HCT116 (cell line): Measurements from ENCODE around the gene NLGN3. TPM values are rescaled to one million over a fixed set of nuclear protein-coding genes. Genes with fewer than 3 reads are reported as not detected.

Source experiments
- ATAC-seq: fragments of 200-7000 bp; cut with Tn5 transposase; 2 replicates; pipeline ENCODE4 v1.9.1; 2020; ENCODE audit warnings: mild to moderate bottlenecking, moderate library complexity
- BruUV-seq: library from RNA; stranded (reverse); fragments of 400-500 nt; replicated peaks from 2 replicates; lab custom pipeline; 2021; lab: Mats Ljungman, UMichigan
- CTCF ChIA-PET: fragments of 300-600 bp; sonication (Branson Sonifier 250); formaldehyde crosslinking; loops from one replicate; lab custom pipeline; 2021; ENCODE audit warnings: antibody characterized with exemption; lab: Charles Lee
- POLR2A ChIA-PET: fragments of 300-600, 350-600 bp; sonication (Branson Sonifier 250); formaldehyde crosslinking; loops from one replicate; lab custom pipeline; 2021; ENCODE audit warnings: antibody characterized with exemption; lab: Charles Lee
- RAD21 ChIA-PET, 2 experiments: fragments of 300-600 bp; sonication (Branson Sonifier 250); formaldehyde crosslinking; loops; one replicate each; lab custom pipeline; 2023; ENCODE audit warnings: low total read pairs in 2 of 2; ENCODE audit not compliant: uncharacterized antibody in 2 of 2, unreplicated experiment in 2 of 2, low non-redundant PET in 1 of 2; lab: Charles Lee
- DNase-seq: peaks from one replicate; pipeline ENCODE4 v3.0.0-alpha.2; 2010; ENCODE audit warnings: low read depth, low spot score
- H2AFZ ChIP-seq: fragments of 200-600 bp; shearing (Covaris generic), sonication (generic); 2 replicates; pipeline ENCODE4 v1.6.1; 2017; ENCODE audit warnings: low read depth, mixed run types, mixed read lengths, antibody characterized with exemption, low read length; ENCODE audit not compliant: poor library complexity, severe bottlenecking
- H3K27ac ChIP-seq: 2 replicates; pipeline ENCODE4 v1.5.1; 2012; ENCODE audit warnings: low read depth, low read length
- H3K27me3 ChIP-seq: fragments of 200-600 bp; sonication (generic); 2 replicates; pipeline ENCODE4 v1.6.1; 2016; ENCODE audit warnings: mixed run types, low read length, mixed read lengths; ENCODE audit not compliant: insufficient read depth
- H3K36me3 ChIP-seq, 2 experiments: fragments of 200-500 bp in 1 of 2; fragments of 200-600 bp in 1 of 2; sonication (Bioruptor generic) in 1 of 2; sonication (generic) in 1 of 2; 2 replicates each; pipeline versions ENCODE4 v1.5.1 to v1.6.1; 2014 to 2016; ENCODE audit warnings: low read length in 2 of 2, inconsistent platforms in 1 of 2, mixed read lengths in 1 of 2, mixed run types in 1 of 2; ENCODE audit not compliant: insufficient read depth in 2 of 2, control insufficient read depth in 1 of 2
- H3K4me1 ChIP-seq, 2 experiments: fragments of 200-600 bp in 1 of 2; sonication (generic) in 1 of 2; 2 replicates each; pipeline versions ENCODE4 v1.5.1 to v1.6.1; 2012 to 2017; ENCODE audit warnings: low read length in 2 of 2, inconsistent platforms in 1 of 2, mild to moderate bottlenecking in 1 of 2, mixed read lengths in 1 of 2, mixed run types in 1 of 2, moderate library complexity in 1 of 2; ENCODE audit not compliant: insufficient read depth in 2 of 2, control insufficient read depth in 1 of 2
- H3K4me2 ChIP-seq: fragments of 200-600 bp; sonication (generic); 2 replicates; pipeline ENCODE4 v1.6.1; 2017; ENCODE audit warnings: mixed run types, low read length, mixed read lengths
- H3K4me3 ChIP-seq, 2 experiments: fragments of 200-600 bp in 1 of 2; sonication (generic) in 1 of 2; replicated peaks in 1 of 2; 2 replicates each; pipeline ENCODE4 v1.5.1; 2011 to 2016; ENCODE audit warnings: low read length in 2 of 2, control low read depth in 1 of 2, low read depth in 1 of 2, mild to moderate bottlenecking in 1 of 2, mixed read lengths in 1 of 2, mixed run types in 1 of 2
- H3K79me2 ChIP-seq: fragments of 200-600 bp; sonication (generic); 2 replicates; pipeline ENCODE4 v1.6.1; 2017; ENCODE audit warnings: mild to moderate bottlenecking, mixed run types, low read length, moderate library complexity, mixed read lengths; ENCODE audit not compliant: insufficient read depth
- H3K9ac ChIP-seq: fragments of 200-600 bp; sonication (generic); 2 replicates; pipeline ENCODE4 v1.6.1; 2016; ENCODE audit warnings: low read length, mixed read lengths
- H3K9me2 ChIP-seq: fragments of 200-600 bp; sonication (generic), shearing (Covaris generic); 2 replicates; pipeline ENCODE4 v1.6.1; 2017; ENCODE audit warnings: mixed run types, mild to moderate bottlenecking, moderate library complexity; ENCODE audit not compliant: insufficient read depth
- H3K9me3 ChIP-seq, 2 experiments: fragments of 200-500 bp in 1 of 2; fragments of 200-600 bp in 1 of 2; sonication (Bioruptor generic) in 1 of 2; sonication (generic) in 1 of 2; 2 replicates each; pipeline ENCODE4 v1.6.1; 2014 to 2017; ENCODE audit warnings: low read length in 2 of 2, mixed read lengths in 2 of 2, inconsistent platforms in 1 of 2, low read depth in 1 of 2, mild to moderate bottlenecking in 1 of 2, mixed run types in 1 of 2, moderate library complexity in 1 of 2; ENCODE audit not compliant: control insufficient read depth in 1 of 2, insufficient read depth in 1 of 2
- H4K20me1 ChIP-seq: fragments of 200-600 bp; sonication (generic), shearing (Covaris generic); 2 replicates; pipeline ENCODE4 v1.6.1; 2017; ENCODE audit warnings: mixed run types, mild to moderate bottlenecking, moderate library complexity; ENCODE audit not compliant: insufficient read depth
- ATF3 ChIP-seq: IDR thresholded peaks from 2 replicates; pipeline ENCODE4 v1.6.1; 2012
- CBX3 ChIP-seq: IDR thresholded peaks from 2 replicates; pipeline ENCODE4 v1.6.1; 2012; ENCODE audit warnings: low read depth
- CEBPB ChIP-seq: IDR thresholded peaks from 2 replicates; pipeline ENCODE4 v1.6.1; 2012; ENCODE audit warnings: low read depth
- EGR1 ChIP-seq: IDR thresholded peaks from 2 replicates; pipeline ENCODE4 v1.6.1; 2012; ENCODE audit warnings: low read depth
- FOSL1 ChIP-seq: IDR thresholded peaks from 2 replicates; pipeline ENCODE4 v1.6.1; 2012; ENCODE audit warnings: low read depth
- POLR2A ChIP-seq: IDR thresholded peaks from 2 replicates; pipeline ENCODE4 v1.7.0; 2011; ENCODE audit warnings: borderline replicate concordance; ENCODE audit not compliant: insufficient read depth, insufficient read length; ENCODE audit errors: extremely low read depth
- SIN3A ChIP-seq: IDR thresholded peaks from 2 replicates; pipeline ENCODE4 v1.6.1; 2012; ENCODE audit warnings: low read depth
- SRF ChIP-seq: IDR thresholded peaks from 2 replicates; pipeline ENCODE4 v1.6.1; 2012; ENCODE audit warnings: low read depth
- YY1 ChIP-seq: IDR thresholded peaks from 2 replicates; pipeline ENCODE4 v1.6.1; 2011; ENCODE audit warnings: low read length, low read depth, moderate library complexity, mild to moderate bottlenecking; ENCODE audit not compliant: insufficient replicate concordance; ENCODE audit errors: extremely low read depth
- ZFX ChIP-seq: fragments of 450-650 bp; IDR thresholded peaks from 2 replicates; pipeline ENCODE4 v1.6.1; 2017
- ZNF274 ChIP-seq: fragments of 200-500 bp; sonication (Bioruptor generic); IDR thresholded peaks from 2 replicates; pipeline ENCODE4 v1.6.1; 2014; ENCODE audit warnings: mild to moderate bottlenecking, low read depth, low read length, inconsistent platforms
- intact Hi-C: fragments of 100-400 bp; cut with micrococcal nuclease; formaldehyde crosslinking; loops from 2 replicates; pipeline ENCODE4 v1.10.0; 2022
- total RNA-seq: library from RNA; stranded (reverse); gene quantifications from one replicate; pipeline ENCODE4 v1.2.1, GENCODE V29; 2021; ENCODE audit not compliant: unreplicated experiment
- TF ChIP-seq, protein P1 (sequence below): IDR thresholded peaks from 2 replicates; pipeline ENCODE4 v1.6.1; 2012; ENCODE audit warnings: low read depth

The NLGN3 gene
- total RNA-seq, 1 experiment from 2014 or later, result 1.4 TPM

DNA sequence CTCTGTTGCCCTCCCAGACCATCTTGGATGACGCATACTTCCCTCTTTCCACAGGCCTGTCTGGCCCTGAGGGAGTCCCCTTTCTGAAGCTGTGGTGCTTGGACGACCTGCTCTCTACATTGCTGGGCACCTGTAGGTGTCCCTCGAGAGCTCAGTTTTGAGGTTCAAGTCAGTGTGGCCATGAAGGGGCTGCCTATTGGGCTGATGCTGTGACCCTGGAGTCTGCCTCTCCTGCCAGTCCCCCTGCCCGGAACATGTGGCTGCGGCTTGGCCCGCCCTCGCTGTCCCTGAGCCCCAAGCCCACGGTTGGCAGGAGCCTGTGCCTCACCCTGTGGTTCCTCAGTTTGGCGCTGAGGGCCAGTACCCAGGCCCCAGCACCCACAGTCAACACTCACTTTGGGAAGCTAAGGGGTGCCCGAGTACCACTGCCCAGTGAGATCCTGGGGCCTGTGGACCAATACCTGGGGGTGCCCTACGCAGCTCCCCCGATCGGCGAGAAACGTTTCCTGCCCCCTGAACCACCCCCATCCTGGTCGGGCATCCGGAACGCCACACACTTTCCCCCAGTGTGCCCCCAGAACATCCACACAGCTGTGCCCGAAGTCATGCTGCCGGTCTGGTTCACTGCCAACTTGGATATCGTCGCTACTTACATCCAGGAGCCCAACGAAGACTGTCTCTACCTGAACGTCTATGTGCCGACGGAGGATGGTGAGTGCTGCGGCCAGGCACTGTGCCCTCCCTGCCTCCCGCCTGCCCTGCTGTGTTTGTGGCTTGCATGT lies 3.0 kb downstream of the NLGN3 start:
- Histone ChIP-seq H3K27me3 (no peaks in the 10 kb centered on the region), H3K9me3 (no peaks in the 10 kb centered on the region), H2AFZ (no peak overlapping the region), H3K4me2 (no peak overlapping the region), H3K9ac (no peak overlapping the region), H3K4me1 (peaks cover 4 to 15% of the 10 kb centered on the region in 2 experiments; a peak in 3 of 4 replicates)
- intact Hi-C loops, result no loop called here
- TF ChIP-seq SRF (no peak), ZFX (no peak)
- TF ChIP-seq, protein P1, sequence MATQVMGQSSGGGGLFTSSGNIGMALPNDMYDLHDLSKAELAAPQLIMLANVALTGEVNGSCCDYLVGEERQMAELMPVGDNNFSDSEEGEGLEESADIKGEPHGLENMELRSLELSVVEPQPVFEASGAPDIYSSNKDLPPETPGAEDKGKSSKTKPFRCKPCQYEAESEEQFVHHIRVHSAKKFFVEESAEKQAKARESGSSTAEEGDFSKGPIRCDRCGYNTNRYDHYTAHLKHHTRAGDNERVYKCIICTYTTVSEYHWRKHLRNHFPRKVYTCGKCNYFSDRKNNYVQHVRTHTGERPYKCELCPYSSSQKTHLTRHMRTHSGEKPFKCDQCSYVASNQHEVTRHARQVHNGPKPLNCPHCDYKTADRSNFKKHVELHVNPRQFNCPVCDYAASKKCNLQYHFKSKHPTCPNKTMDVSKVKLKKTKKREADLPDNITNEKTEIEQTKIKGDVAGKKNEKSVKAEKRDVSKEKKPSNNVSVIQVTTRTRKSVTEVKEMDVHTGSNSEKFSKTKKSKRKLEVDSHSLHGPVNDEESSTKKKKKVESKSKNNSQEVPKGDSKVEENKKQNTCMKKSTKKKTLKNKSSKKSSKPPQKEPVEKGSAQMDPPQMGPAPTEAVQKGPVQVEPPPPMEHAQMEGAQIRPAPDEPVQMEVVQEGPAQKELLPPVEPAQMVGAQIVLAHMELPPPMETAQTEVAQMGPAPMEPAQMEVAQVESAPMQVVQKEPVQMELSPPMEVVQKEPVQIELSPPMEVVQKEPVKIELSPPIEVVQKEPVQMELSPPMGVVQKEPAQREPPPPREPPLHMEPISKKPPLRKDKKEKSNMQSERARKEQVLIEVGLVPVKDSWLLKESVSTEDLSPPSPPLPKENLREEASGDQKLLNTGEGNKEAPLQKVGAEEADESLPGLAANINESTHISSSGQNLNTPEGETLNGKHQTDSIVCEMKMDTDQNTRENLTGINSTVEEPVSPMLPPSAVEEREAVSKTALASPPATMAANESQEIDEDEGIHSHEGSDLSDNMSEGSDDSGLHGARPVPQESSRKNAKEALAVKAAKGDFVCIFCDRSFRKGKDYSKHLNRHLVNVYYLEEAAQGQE, result no peak
- TF ChIP-seq, all 23 proteins: peak for 0
- Histone ChIP-seq H3K79me2 (no peaks in the 10 kb centered on the region), H3K36me3 (no peaks in the 10 kb centered on the region; a peak in 1 of 4 replicates), H3K9me2 (no peaks in the 10 kb centered on the region), H3K27ac (no peak overlapping the region), H4K20me1 (no peaks in the 10 kb centered on the region), H3K4me3 (no peak overlapping the region)
- ChIA-PET RAD21 (no interaction called here), CTCF (no interaction called here), POLR2A (no interaction called here)
- ATAC-seq (no peak), DNase-seq (no peak)
- no TSS peak for BruUV-seq

DNA sequence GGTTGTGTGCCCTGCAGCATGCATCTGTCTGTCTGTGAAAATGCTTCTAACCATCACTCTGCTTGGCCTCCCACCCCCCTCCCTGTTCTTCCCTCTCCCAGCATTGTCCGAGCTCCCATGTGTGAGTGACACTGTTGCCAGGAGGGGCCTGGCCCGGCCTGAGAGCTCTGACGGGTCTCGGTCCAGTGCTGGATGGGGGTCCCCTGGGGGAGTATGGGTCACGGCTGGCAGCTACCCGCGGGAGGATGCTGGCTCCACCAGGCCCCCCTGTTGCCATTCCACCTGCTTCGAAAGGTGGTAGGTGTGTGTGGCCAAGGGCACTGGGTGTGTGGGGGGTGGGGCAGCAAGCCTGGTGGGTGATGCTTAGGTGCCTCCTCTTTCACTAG lies 3.6 kb downstream of the NLGN3 start:
- Histone ChIP-seq H3K4me3 (no peak overlapping the region), H3K79me2 (no peaks in the 10 kb centered on the region)
- RAD21 ChIA-PET, result no interaction called here
- TF ChIP-seq CEBPB (no peak), ZNF274 (no peak), FOSL1 (no peak), ATF3 (no peak), POLR2A (no peak), CBX3 (no peak), YY1 (no peak), SRF (no peak), EGR1 (no peak), SIN3A (no peak), ZFX (no peak)
- TF ChIP-seq, all 23 proteins: peak for 0
- H3K27ac ChIP-seq, result no peak overlapping the region
- ATAC-seq (no peak), DNase-seq (no peak)
- no peaks in the 10 kb centered on the region for H3K27me3 ChIP-seq
- no peak overlapping the region for H3K9ac ChIP-seq
- H3K36me3 ChIP-seq, result no peaks in the 10 kb centered on the region
- BruUV-seq, result no TSS peak
- H3K4me1 ChIP-seq, result peaks cover 4 to 15% of the 10 kb centered on the region in 2 experiments; a peak in 3 of 4 replicates
- intact Hi-C loops, result no loop called here
- no peak overlapping the region for H2AFZ ChIP-seq
- H4K20me1 ChIP-seq, result no peaks in the 10 kb centered on the region
- no peaks in the 10 kb centered on the region for H3K9me2 ChIP-seq
- ChIA-PET CTCF (no interaction called here), POLR2A (no interaction called here)
- H3K9me3 ChIP-seq, result no peaks in the 10 kb centered on the region
- H3K4me2 ChIP-seq, result no peak overlapping the region
